Vagina (tissue), 2 donors: ENCODE measurements around the gene TRANK1.

ENCODE experiments used
- POLR2A ChIP-seq, 2 donors: fragments of 450-650 bp; IDR thresholded peaks; one replicate each; pipeline ENCODE4 v1.6.1; 2017; ENCODE audit warnings: antibody characterized with exemption in 2 of 2, mild to moderate bottlenecking in 2 of 2, moderate library complexity in 2 of 2
- POLR2AphosphoS5 ChIP-seq, 2 donors: sonication (generic); formaldehyde crosslinking; IDR thresholded peaks; one replicate each; pipeline ENCODE4 v1.9.0; 2017; ENCODE audit warnings: antibody characterized with exemption in 2 of 2, mild to moderate bottlenecking in 2 of 2, low read depth in 1 of 2; ENCODE audit not compliant: insufficient read depth in 1 of 2

- TF ChIP-seq POLR2A (IDR thresholded peaks at IDR 0.05): no peak
- TF ChIP-seq POLR2AphosphoS5 (IDR thresholded peaks at IDR 0.05; ENCODE audit: insufficient read depth in 1 of 2, low read depth in 1 of 2): no peak
Measured at GRCh38 chr3:36814066-36814717, 130.7 kb downstream of the TRANK1 start.
